ENCODE results near the gene SLC44A4. TPM values are rescaled to one million over a fixed set of nuclear protein-coding genes. Genes with fewer than 3 reads are reported as not detected.
"Not testable (repeated sequence)": the region's sequence is repeated elsewhere in the genome, so short reads cannot be mapped to it uniquely, and the experiment has no call there.

SLC44A4 gene
- total and polyA plus RNA-seq, 12 donors, result 0.03 to 0.24 (median 0.14) TPM; not detected in 9

DNA sequence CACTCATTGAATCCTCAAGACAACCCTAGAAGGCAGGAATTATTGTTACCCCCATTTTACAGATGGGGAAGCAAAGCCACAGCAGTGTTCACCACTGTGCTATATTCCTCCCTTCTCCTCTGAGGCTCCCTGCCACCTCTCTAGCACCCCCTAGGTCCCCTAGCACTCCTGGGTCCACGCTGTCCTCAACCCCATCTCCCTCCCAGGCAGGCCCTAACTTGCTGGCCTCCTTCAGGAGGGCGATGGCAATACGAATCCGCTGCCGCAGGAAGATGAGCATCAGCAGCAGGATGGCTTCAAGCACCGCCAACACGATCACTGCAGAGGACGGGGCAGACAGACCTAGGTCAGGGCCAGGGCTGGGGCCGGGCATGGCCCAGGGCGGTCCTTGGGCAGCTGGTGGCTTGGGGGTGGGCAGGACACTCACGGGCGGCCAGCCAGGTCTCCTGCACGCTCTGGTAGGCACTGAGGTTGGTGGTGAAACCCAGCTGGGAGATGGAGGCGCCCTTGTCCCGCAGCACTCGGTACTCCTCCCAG, 8.3 kb downstream of the SLC44A4 start:
- DNase-seq (no peak), ATAC-seq (peak in 1 of 8 donors; percentile 26)
- 74 to 77% methylated on average over 16 of the region's 16 CpGs for WGBS, 2 donors
- Histone ChIP-seq H3K4me1 (no peaks in the 10 kb centered on the region), H3K9me3 (no peaks in the 10 kb centered on the region), H3K27me3 (no peaks in the 10 kb centered on the region), H3K27ac (no peak overlapping the region), H3K4me3 (no peak overlapping the region), H3K36me3 (no peaks in the 10 kb centered on the region)
- intact Hi-C loops (cut with DNase I), result no loop called here
- TF ChIP-seq, protein P1, sequence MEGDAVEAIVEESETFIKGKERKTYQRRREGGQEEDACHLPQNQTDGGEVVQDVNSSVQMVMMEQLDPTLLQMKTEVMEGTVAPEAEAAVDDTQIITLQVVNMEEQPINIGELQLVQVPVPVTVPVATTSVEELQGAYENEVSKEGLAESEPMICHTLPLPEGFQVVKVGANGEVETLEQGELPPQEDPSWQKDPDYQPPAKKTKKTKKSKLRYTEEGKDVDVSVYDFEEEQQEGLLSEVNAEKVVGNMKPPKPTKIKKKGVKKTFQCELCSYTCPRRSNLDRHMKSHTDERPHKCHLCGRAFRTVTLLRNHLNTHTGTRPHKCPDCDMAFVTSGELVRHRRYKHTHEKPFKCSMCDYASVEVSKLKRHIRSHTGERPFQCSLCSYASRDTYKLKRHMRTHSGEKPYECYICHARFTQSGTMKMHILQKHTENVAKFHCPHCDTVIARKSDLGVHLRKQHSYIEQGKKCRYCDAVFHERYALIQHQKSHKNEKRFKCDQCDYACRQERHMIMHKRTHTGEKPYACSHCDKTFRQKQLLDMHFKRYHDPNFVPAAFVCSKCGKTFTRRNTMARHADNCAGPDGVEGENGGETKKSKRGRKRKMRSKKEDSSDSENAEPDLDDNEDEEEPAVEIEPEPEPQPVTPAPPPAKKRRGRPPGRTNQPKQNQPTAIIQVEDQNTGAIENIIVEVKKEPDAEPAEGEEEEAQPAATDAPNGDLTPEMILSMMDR (IDR thresholded peaks at IDR 0.05), result no peak

DNA sequence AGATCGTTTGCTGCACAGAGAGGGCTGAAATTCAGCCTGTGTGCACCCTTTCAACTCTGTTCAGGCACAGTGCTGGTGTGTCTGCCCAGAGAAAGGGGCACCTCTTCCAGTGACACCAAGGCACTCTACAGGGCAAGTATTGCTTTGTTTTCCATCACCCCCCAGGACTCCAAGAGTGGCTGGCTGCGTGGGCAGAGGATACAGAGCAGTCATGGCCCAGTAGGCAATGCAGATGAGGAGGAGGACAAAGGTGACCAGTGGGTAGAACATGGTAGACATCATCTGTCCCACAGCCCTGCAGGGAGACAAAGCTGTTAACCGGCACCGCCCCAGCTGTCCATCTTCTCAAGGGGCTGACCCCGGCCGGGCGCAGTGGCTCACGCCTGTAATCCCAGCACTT, 9.5 kb downstream of the SLC44A4 start:
- no peaks in the 10 kb centered on the region for H3K36me3 ChIP-seq
- intact Hi-C loops (cut with DNase I), result loop anchor here in 1 of 10 donors (10.0 kb wide), 1 partner anchor 185 kb away; the partner anchor contains the start of gene LY6G5C
- DNase-seq (no peak), ATAC-seq (no peak)
- no peak overlapping the region for H3K4me3 ChIP-seq
- no peaks in the 10 kb centered on the region for H3K27me3 ChIP-seq
- TF ChIP-seq, protein P1 (IDR thresholded peaks at IDR 0.05), result no peak
- H3K27ac ChIP-seq, result no peak overlapping the region
- no peaks in the 10 kb centered on the region for H3K9me3 ChIP-seq
- WGBS, 2 donors, result 69 to 81% methylated on average over 8 of the region's 8 CpGs
- H3K4me1 ChIP-seq, result peaks cover 0 to 4% (median 1%) of the 10 kb centered on the region in 9 donors

DNA sequence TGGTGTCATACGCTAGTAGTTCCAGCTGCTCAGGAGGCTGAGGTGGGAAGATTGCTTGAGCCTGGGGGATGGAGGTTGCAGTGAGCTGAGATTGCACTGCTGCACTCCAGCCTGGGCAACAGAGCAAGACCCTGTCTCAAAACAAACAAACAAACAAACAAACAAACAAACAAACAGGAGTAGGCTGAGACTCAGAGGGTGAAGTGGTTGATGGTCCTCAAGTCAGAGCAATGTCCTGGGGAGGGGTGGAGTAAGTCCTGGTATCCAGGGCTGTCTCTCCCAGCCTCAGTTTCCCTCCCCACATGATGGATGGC, 10.2 kb downstream of the SLC44A4 start:
- H3K4me1 ChIP-seq, ATAC-seq, H3K27me3 ChIP-seq, H3K27ac ChIP-seq, DNase-seq, H3K36me3 ChIP-seq, H3K9me3 ChIP-seq, H3K4me3 ChIP-seq: not testable (repeated sequence)
- intact Hi-C loops (cut with DNase I), result loop anchor here in 1 of 10 donors (10.0 kb wide), 1 partner anchor 184 kb away; the partner anchor contains the start of gene LY6G5C
- WGBS, 2 donors, result 78 to 92% methylated on average over 1 of the region's 1 CpG

DNA sequence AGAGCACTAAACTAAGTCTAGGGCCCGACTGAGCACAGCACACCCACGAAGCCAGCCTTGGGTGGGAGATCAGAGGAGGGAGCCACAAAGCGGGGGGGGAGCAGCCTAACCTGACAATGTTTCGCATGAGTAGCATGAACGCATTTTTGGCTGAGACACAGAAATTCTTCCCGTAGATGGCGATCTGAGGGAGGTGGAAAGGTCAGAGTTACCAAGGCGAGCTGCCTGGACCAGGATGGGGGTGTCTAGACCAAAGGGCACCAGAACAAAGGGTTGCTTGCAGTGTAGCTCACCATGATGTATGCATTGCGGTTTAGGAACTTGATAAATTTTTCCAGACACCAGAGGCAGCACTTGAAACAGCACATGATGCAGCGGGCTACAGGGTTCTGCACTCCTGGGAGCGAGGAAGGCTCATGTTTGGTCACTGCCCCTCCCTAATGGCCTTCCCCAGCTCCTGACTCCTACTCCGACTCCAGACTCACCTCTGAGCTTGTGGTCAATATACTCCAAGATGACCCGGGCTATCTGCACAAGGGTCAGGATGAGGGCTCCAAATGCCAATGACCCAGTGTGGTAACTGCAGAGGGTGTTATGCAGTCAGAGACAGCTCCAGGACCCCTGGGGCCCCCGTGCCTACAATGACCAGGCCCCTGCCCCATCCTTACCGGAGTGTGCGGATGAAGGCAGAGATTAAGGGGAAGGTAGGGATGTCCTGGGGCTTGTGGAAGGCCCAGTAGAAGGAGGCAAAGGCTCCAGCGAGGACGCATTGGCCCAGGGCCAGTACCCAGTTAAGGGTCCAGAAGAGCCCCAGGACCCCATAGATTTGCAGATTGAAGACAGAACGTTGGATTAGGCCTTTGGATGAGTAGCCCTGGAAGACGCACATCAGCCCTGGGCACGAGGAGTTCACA, 13.3 kb downstream of the SLC44A4 start:
- DNase-seq, result no peak
- peaks cover 0 to 10% (median 2%) of the 10 kb centered on the region in 9 donors for H3K36me3 ChIP-seq

More for the DNA sequence above, 13.3 kb downstream of the SLC44A4 start:
- peaks cover 8 to 29% (median 21%) of the 10 kb centered on the region in 9 donors for H3K4me1 ChIP-seq
- 83% methylated on average over 21 of the region's 21 CpGs for WGBS, 2 donors
- intact Hi-C loops (cut with DNase I), result loop anchor here in 1 of 10 donors (10.0 kb wide), 1 partner anchor 181 kb away; the partner anchor contains the start of gene LY6G5C
- H3K9me3 ChIP-seq, result no peaks in the 10 kb centered on the region
- no peak overlapping the region for H3K27ac ChIP-seq
- no peaks in the 10 kb centered on the region for H3K27me3 ChIP-seq
- ATAC-seq, result no peak
- H3K4me3 ChIP-seq, result no peak overlapping the region
- TF ChIP-seq, protein P1 (IDR thresholded peaks at IDR 0.05), result no peak

Measured in heart right ventricle (tissue), 16 donors.